NT2/D1 (cell line): ENCODE results near the gene SKIDA1.
A peak's percentile ranks its signal among the peaks of the same experiment; 100 is the strongest.

Experiments used
- DNase-seq: peaks from one replicate; pipeline ENCODE4 v3.0.0-alpha.2; 2011; ENCODE audit warnings: low read depth, low spot score
- H3K27me3 ChIP-seq: 2 replicates; pipeline ENCODE4 v1.6.0; 2011; ENCODE audit warnings: mild to moderate bottlenecking; ENCODE audit not compliant: insufficient read length, insufficient read depth
- H3K36me3 ChIP-seq: 2 replicates; pipeline ENCODE4 v1.6.1; 2011; ENCODE audit warnings: mild to moderate bottlenecking, low read length, mixed read lengths; ENCODE audit not compliant: insufficient read depth, insufficient read length
- H3K4me1 ChIP-seq: 2 replicates; pipeline ENCODE4 v1.5.1; 2011; ENCODE audit not compliant: insufficient read depth, insufficient read length
- H3K4me3 ChIP-seq: 2 replicates; pipeline ENCODE4 v1.5.1; 2011; ENCODE audit warnings: low read depth; ENCODE audit not compliant: insufficient read length
- H3K9ac ChIP-seq: 2 replicates; pipeline ENCODE4 v1.6.0; 2011; ENCODE audit warnings: low read depth; ENCODE audit not compliant: insufficient read length
- H3K9me3 ChIP-seq: 2 replicates; pipeline ENCODE4 v1.5.1; 2011; ENCODE audit warnings: mild to moderate bottlenecking, low read length; ENCODE audit not compliant: insufficient read depth
- SUZ12 ChIP-seq: IDR thresholded peaks from 2 replicates; pipeline ENCODE4 v1.6.1; 2011; ENCODE audit not compliant: insufficient read length, insufficient read depth; ENCODE audit errors: extremely low read depth
- YY1 ChIP-seq: IDR thresholded peaks from 2 replicates; pipeline ENCODE4 v1.6.1; 2011; ENCODE audit not compliant: insufficient read length, insufficient read depth
- ZNF274 ChIP-seq: IDR thresholded peaks from 2 replicates; pipeline ENCODE4 v1.6.1; 2011; ENCODE audit warnings: mild to moderate bottlenecking, low read depth, low read length

Gene SKIDA1

GRCh38 chr10:21526860-21527597 is 1.5 kb upstream of the SKIDA1 start:
- no peaks in the 10 kb centered on the region for H3K36me3 ChIP-seq
- H3K9me3 ChIP-seq: no peaks in the 10 kb centered on the region
- peak overlapping the region; percentile 88 for H3K9ac ChIP-seq
- no peak for DNase-seq
- no peaks in the 10 kb centered on the region for H3K27me3 ChIP-seq
- H3K4me3 ChIP-seq: peak overlapping the region; percentile 46
- TF ChIP-seq SUZ12 (no peak), ZNF274 (no peak), YY1 (no peak)
- H3K4me1 ChIP-seq: no peaks in the 10 kb centered on the region

GRCh38 chr10:21526188-21526859 is 842 bp upstream of the SKIDA1 start:
- no peak for DNase-seq
- H3K9ac ChIP-seq: peak overlapping the region; percentile 88
- no peaks in the 10 kb centered on the region for H3K4me1 ChIP-seq
- H3K36me3 ChIP-seq: no peaks in the 10 kb centered on the region
- H3K9me3 ChIP-seq: no peaks in the 10 kb centered on the region
- no peak for TF ChIP-seq SUZ12
- TF ChIP-seq ZNF274: no peak
- TF ChIP-seq YY1: no peak
- peak overlapping the region; percentile 46 for H3K4me3 ChIP-seq
- no peaks in the 10 kb centered on the region for H3K27me3 ChIP-seq

GRCh38 chr10:21524526-21525366 is 736 bp downstream of the SKIDA1 start:
- TF ChIP-seq SUZ12 (no peak), ZNF274 (no peak), YY1 (no peak)
- H3K4me1 ChIP-seq: no peaks in the 10 kb centered on the region
- H3K27me3 ChIP-seq: no peaks in the 10 kb centered on the region
- H3K9me3 ChIP-seq: no peaks in the 10 kb centered on the region
- H3K9ac ChIP-seq: peak overlapping the region; percentile 96
- H3K4me3 ChIP-seq: peak overlapping the region; percentile 75
- no peak for DNase-seq
- H3K36me3 ChIP-seq: no peaks in the 10 kb centered on the region

GRCh38 chr10:21524131-21524525 is 1.4 kb downstream of the SKIDA1 start:
- Histone ChIP-seq H3K4me1 (no peaks in the 10 kb centered on the region), H3K36me3 (no peaks in the 10 kb centered on the region), H3K9me3 (no peaks in the 10 kb centered on the region), H3K4me3 (peak overlapping the region; percentile 75), H3K9ac (peak overlapping the region; percentile 96), H3K27me3 (no peaks in the 10 kb centered on the region)
- TF ChIP-seq ZNF274: no peak
- no peak for TF ChIP-seq SUZ12
- no peak for TF ChIP-seq YY1
- no peak for DNase-seq

- no peaks in the 10 kb centered on the region for H3K27me3 ChIP-seq
- H3K4me1 ChIP-seq: no peaks in the 10 kb centered on the region
- TF ChIP-seq ZNF274: no peak
- TF ChIP-seq YY1: no peak
- TF ChIP-seq SUZ12: no peak
- no peaks in the 10 kb centered on the region for H3K36me3 ChIP-seq
- H3K9me3 ChIP-seq: no peaks in the 10 kb centered on the region
- H3K4me3 ChIP-seq: no peak overlapping the region
- H3K9ac ChIP-seq: peak overlapping the region; percentile 15
- DNase-seq: no peak
Measured at GRCh38 chr10:21523557-21524008, 1.9 kb downstream of the SKIDA1 start.

GRCh38 chr10:21522631-21523406 is 2.7 kb downstream of the SKIDA1 start:
- TF ChIP-seq ZNF274 (no peak), YY1 (no peak), SUZ12 (no peak)
- Histone ChIP-seq H3K36me3 (no peaks in the 10 kb centered on the region), H3K9me3 (no peaks in the 10 kb centered on the region), H3K9ac (peak overlapping the region; percentile 50), H3K4me1 (no peaks in the 10 kb centered on the region), H3K27me3 (no peaks in the 10 kb centered on the region), H3K4me3 (no peak overlapping the region)
- DNase-seq: no peak
